ENCODE measurements around the gene FLT4.

The FLT4 gene

GRCh38 chr5:180642779-180643178 is 6.6 kb downstream of the FLT4 start:
- DNase-seq, result no peak

DNA sequence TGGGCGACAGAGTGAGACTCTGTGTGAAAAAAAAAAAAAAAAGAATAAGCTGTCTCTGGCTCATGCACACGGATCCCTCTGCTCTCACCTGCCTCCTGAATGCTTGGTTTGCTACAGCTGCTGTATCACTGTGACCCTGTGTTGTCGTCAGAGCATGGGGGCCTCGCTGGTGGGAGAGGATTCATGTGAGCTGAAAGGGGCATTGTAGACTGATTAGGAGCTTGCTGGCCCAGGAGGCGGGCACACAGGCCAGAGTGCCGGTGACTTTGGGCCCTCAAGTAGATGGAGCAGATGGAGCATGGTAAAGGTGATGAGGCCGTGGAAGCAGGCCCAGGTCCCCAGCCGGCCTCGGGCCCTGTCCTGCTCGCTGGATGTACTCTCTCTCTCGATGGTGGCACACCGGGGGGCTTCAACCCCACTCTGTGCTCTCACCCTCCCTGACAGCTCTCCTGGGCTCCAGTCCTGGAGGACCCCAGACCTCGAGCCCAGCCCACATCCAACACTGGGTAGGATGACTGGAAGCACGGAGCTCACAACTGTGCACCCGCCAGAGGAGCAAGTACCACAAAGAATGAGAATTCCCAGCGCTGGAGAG is 7.1 kb downstream of the FLT4 start:
- DNase-seq, result no peak

DNA sequence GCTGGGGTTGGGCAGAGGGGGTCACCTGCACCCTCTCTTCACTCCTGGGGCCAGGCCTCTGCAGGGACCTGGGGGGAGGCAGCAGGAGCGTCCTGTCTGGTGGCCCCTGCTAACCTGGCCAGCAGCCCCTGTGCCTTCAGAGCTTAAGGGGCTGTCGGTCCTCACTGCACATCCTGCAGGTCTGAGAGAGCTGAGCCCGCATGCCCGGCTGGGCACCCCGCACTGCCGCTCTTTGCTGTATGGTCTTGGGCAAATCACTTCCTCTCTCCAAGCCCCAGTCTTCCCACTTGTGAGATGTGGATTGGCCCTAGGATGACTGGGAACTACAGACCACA is 7.9 kb downstream of the FLT4 start:
- no peak for DNase-seq

DNA sequence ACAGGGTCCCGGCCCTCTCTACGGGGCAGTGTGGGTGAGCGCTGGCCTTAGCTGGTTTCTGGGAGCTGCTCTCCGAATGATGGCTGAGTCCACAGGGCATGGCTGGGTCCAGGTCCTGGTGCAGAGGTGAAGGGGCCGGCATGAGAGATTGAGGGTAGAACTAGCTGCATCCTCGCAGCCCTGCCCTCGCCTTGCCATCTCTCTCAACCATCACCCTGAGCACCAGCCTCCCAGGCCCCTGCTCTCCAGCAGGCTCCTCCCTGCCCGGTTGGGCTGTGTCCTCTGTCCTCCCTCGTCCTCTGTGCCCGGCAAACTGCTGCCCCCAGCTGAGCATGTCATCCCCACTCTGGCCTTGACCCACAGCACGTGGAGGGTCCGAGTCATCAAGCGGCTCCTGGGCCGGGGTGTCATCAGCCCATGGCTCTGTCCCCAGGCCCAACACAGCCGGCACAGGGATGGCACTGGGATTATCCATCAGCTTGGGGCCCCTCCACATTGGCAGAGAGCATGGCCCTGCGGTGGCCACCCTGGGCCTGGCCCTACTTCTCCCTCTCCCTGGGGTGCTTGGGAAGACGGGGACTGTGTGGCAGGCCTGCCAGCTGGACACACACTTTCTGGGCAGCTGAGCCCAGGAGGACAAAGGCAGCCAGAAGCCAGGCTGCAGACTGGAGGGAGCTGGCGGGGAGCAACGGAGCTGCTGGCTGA is 8.4 kb downstream of the FLT4 start:
- DNase-seq, result no peak

GRCh38 chr5:180640611-180640860 is 8.9 kb downstream of the FLT4 start:
- no peak for DNase-seq

- no peak for DNase-seq
These were observed 9.4 kb downstream of the FLT4 start for GRCh38 chr5:180639741-180640610.

GRCh38 chr5:180639287-180639686 is 10.1 kb downstream of the FLT4 start:
- no peak for DNase-seq

- no peak for DNase-seq
These were observed 11.3 kb downstream of the FLT4 start for GRCh38 chr5:180637962-180638680.

GRCh38 chr5:180636403-180637075 is 12.9 kb downstream of the FLT4 start:
- no peak for DNase-seq

- DNase-seq, result no peak
These were observed 13.4 kb downstream of the FLT4 start for GRCh38 chr5:180636016-180636402.

DNA sequence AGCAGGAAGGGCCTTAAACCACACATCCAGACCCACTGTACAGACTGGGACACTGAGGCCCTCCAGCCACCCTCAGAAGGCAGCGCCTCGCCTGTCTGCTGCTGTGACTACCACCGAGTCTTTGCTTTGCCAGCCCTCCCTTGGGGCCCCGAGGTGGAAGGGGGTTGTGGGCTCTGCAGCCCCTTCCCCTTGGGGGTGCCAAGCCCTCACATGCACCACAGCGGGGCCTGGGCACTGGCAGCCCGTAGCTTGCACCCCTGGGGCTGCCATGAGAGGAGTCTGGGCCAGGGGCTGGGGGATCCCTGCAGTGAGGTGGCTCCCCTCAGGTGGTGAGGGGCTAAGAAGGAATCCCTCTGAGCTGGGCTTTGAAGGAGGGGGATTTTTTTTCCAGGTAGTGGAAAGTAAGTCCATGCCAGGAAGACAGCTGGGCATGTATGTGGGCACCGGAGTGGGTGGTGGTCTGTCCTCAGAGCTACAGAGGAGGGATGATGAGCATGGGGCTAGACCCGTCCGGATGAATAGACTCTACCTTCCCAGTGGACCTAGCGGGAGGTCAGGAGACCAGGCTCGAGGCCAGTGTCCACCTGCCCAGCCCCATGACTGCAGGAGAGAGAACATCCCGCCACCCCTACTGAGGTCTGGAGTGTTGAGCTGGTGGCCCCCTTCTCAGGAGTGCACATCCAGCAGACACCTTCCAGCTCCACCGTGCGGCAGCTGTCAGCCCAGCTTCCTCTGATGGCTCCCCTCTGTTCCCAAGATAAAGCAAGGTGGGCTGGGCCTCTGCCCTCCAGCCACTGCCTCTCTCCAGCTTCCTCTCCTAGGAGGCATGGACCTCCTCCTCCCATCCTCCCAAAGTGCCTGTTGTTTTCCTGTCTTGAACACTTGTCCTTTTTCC is 15.9 kb downstream of the FLT4 start:
- DNase-seq, result no peak

GRCh38 chr5:180632768-180633167 is 16.6 kb downstream of the FLT4 start:
- no peak for DNase-seq

DNA sequence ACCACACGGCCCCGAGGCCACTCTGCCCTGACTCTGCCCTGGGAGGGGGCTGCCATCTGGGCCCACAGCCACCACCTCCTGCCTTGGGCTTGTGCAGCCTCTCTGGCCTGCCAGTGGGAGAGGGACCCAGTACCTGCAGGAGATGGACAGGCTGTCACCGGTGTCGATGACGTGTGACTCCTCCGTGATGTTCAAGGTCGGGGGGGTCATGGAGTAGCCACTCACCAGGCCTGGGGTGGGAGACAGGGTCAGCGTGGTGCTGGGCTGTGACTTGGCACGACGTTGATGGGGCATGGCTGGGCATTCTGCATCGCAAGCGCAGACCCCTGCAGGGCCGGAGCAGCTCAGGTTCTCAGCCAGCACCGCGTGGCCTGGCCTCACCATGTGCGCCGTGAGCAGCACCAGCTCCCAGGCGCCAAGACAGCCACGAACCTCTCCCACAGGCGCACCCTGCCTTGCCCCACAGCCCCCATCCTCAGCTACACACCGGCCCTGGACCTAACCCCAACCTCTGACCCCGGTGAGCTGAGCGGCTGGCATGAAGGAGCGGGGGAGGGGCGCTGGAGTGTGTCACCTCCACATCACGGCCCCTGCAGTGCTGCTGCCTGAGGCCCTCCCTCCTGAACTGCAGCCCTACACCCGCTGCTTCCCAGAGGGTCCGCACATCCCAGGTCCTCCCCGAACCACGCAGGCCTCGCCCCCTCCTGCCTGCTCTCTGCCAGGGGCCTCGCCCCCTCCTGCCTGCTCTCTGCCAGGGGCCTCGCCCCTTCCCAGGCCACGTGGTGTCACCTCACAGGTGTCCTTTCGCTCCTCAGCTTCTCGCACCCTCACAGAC is 17.6 kb downstream of the FLT4 start:
- DNase-seq, result no peak

GRCh38 chr5:180630426-180630825 is 19.0 kb downstream of the FLT4 start:
- DNase-seq, result no peak

- no peak for DNase-seq
These were observed 19.5 kb downstream of the FLT4 start for GRCh38 chr5:180629831-180630382.

DNA sequence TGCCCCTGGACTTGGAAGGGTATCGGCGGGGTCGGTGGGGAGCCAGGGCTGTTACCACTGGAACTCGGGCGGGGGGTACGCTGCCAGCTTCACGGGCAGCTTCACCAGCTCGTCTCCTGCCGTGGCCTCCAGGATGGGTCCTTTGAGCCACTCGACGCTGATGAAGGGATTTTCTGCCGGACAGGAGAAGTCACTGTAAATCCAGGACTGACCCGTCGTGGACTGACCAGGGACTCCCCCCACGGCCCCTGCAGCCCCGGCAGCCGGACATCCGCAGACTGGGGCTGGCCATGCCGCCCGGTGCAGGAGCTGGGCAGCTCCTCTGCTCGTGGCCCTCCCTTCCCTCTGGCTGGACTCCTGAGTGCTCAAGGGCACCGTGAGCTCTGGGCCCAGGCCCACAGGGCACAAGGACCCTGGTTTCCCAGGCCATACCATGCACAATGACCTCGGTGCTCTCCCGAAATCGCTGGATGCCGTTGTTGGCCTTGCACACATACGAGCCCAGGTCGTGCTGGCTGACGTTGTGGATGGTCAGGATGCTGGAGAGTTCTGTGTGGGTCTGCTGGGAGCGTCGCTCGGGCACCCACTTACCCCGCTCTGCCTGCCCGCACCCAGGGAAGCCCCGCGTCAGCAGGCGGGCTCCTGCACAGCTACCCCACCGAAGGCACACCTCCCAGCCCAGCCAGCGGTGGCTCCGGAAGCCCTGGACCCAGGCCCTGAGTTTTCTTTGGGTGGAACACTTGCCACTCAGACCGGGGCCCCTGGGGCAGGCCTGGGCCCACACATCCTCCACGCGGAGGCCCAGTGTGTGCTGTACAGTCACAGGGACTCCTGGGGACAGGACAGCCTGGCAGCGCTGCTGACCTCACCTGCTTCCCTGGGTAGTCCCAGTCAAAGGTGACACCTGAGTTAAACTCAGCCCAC is 20.3 kb downstream of the FLT4 start:
- DNase-seq, result no peak

GRCh38 chr5:180628211-180628610 is 21.2 kb downstream of the FLT4 start:
- DNase-seq, result no peak

GRCh38 chr5:180627386-180628120 is 21.8 kb downstream of the FLT4 start:
- DNase-seq, result no peak

Data from right kidney (tissue), 1 donor.